Measurements from ENCODE around the gene SNX5. TPM values are rescaled to one million over a fixed set of nuclear protein-coding genes. Genes with fewer than 3 reads are reported as not detected.

The SNX5 gene
- total and polyA plus RNA-seq, 10 of the 15 experiments (the other 5 are each of a cell fraction or from before 2014, with no cell fraction given) = 92.9 to 316 (median 245) TPM

GRCh38 chr20:18009116-18009515 is 40.5 kb upstream of the SNX5 start:
- DNase-seq (ENCODE audit: low read depth, low spot score) (no peak), FAIRE-seq (no peak), ATAC-seq (no peak)
- Histone ChIP-seq H3K4me3 (no peak overlapping the region), H3K36me3 (ENCODE audit: control insufficient read depth in 2 of 2, insufficient read depth in 2 of 2, low read length in 1 of 2) (no peaks in the 10 kb centered on the region), H3K9me3 (replicated peaks; ENCODE audit: control insufficient read depth, insufficient read depth, low read length) (no peaks in the 10 kb centered on the region), H4K20me1 (ENCODE audit: control insufficient read depth, insufficient read depth) (no peaks in the 10 kb centered on the region), H3K9ac (ENCODE audit: control insufficient read depth, insufficient read depth, low read length) (no peak overlapping the region), H3K4me2 (ENCODE audit: control insufficient read depth, insufficient read depth) (no peak overlapping the region), H3K4me1 (ENCODE audit: control insufficient read depth, insufficient read depth, low read length) (peaks cover 20% of the 10 kb centered on the region), H3K27ac (ENCODE audit: control insufficient read depth, insufficient read depth) (no peak overlapping the region), H2AFZ (ENCODE audit: control insufficient read depth, low read depth, low read length) (no peak overlapping the region), H3K79me2 (ENCODE audit: control insufficient read depth, insufficient read depth, low read length) (no peaks in the 10 kb centered on the region), H3K27me3 (replicated peaks in 1 of 2; ENCODE audit: control insufficient read depth in 2 of 2, insufficient read depth in 2 of 2, low read length in 1 of 2) (no peaks in the 10 kb centered on the region)
- BruUV-seq (replicated peaks) = no TSS peak
- intact Hi-C loops (cut with micrococcal nuclease; ENCODE audit: unreplicated experiment) = loop anchor here (10.0 kb wide), 1 partner anchor 276 kb away; the partner anchor contains the start of gene ZNF133
- CTCF ChIA-PET = no interaction called here
- RAD21 ChIA-PET (ENCODE audit: unreplicated experiment) = no interaction called here
- 64% methylated on average over 7 of the region's 7 CpGs for WGBS (ENCODE audit: insufficient coverage, insufficient replicate concordance, low lambda C conversion rate, missing lambda C conversion rate)
- no peak for TF ChIP-seq NFYA (IDR thresholded peaks at IDR 0.05; ENCODE audit: borderline replicate concordance, low read depth, low read length)
- TF ChIP-seq TCF7 (IDR thresholded peaks at IDR 0.05; ENCODE audit: borderline replicate concordance) = no peak
- TF ChIP-seq, protein P1, sequence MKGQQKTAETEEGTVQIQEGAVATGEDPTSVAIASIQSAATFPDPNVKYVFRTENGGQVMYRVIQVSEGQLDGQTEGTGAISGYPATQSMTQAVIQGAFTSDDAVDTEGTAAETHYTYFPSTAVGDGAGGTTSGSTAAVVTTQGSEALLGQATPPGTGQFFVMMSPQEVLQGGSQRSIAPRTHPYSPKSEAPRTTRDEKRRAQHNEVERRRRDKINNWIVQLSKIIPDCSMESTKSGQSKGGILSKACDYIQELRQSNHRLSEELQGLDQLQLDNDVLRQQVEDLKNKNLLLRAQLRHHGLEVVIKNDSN (IDR thresholded peaks at IDR 0.05; ENCODE audit: borderline replicate concordance, extremely low read length, insufficient read depth, low read depth, low read length) = no peak
- no peak for TF ChIP-seq STAT3 (IDR thresholded peaks at IDR 0.05; ENCODE audit: low read depth, low read length)
- no peak for TF ChIP-seq KDM1A (IDR thresholded peaks at IDR 0.05; ENCODE audit: borderline replicate concordance)
- no peak for TF ChIP-seq SIX5 (IDR thresholded peaks at IDR 0.05; ENCODE audit: low read depth, low read length, severe bottlenecking)
- TF ChIP-seq TCF12 (IDR thresholded peaks at IDR 0.05; ENCODE audit: low read depth, low read length) = no peak
- TF ChIP-seq SKIL (IDR thresholded peaks at IDR 0.05; ENCODE audit: low read depth, poor library complexity, severe bottlenecking) = no peak
- TF ChIP-seq HSF1 (IDR thresholded peaks at IDR 0.05; ENCODE audit: low read depth, low read length) = no peak
- no peak for TF ChIP-seq ATF2 (IDR thresholded peaks at IDR 0.05; ENCODE audit: low read length)
- TF ChIP-seq CBFB (IDR thresholded peaks at IDR 0.05; ENCODE audit: low read depth) = no peak
- TF ChIP-seq, protein P2, sequence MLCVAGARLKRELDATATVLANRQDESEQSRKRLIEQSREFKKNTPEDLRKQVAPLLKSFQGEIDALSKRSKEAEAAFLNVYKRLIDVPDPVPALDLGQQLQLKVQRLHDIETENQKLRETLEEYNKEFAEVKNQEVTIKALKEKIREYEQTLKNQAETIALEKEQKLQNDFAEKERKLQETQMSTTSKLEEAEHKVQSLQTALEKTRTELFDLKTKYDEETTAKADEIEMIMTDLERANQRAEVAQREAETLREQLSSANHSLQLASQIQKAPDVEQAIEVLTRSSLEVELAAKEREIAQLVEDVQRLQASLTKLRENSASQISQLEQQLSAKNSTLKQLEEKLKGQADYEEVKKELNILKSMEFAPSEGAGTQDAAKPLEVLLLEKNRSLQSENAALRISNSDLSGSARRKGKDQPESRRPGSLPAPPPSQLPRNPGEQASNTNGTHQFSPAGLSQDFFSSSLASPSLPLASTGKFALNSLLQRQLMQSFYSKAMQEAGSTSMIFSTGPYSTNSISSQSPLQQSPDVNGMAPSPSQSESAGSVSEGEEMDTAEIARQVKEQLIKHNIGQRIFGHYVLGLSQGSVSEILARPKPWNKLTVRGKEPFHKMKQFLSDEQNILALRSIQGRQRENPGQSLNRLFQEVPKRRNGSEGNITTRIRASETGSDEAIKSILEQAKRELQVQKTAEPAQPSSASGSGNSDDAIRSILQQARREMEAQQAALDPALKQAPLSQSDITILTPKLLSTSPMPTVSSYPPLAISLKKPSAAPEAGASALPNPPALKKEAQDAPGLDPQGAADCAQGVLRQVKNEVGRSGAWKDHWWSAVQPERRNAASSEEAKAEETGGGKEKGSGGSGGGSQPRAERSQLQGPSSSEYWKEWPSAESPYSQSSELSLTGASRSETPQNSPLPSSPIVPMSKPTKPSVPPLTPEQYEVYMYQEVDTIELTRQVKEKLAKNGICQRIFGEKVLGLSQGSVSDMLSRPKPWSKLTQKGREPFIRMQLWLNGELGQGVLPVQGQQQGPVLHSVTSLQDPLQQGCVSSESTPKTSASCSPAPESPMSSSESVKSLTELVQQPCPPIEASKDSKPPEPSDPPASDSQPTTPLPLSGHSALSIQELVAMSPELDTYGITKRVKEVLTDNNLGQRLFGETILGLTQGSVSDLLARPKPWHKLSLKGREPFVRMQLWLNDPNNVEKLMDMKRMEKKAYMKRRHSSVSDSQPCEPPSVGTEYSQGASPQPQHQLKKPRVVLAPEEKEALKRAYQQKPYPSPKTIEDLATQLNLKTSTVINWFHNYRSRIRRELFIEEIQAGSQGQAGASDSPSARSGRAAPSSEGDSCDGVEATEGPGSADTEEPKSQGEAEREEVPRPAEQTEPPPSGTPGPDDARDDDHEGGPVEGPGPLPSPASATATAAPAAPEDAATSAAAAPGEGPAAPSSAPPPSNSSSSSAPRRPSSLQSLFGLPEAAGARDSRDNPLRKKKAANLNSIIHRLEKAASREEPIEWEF (IDR thresholded peaks at IDR 0.05; ENCODE audit: insufficient replicate concordance, low read depth, low read length) = no peak
- POLR2A ChIA-PET = interaction anchor here (0.7 kb wide), 1 partner anchor 321 kb away, joined by 5 read pairs; no protein-coding TSS in a partner anchor
- in situ Hi-C loops (cut with MboI) = no loop called here
- SMC1A ChIA-PET (ENCODE audit: uncharacterized antibody, unreplicated experiment) = interaction anchor here (0.6 kb wide), 2 partner anchors 12 to 164 kb away, joined by 3 to 4 read pairs; no protein-coding TSS in a partner anchor
